HEK293 (cell line): ENCODE measurements around the gene DGUOK.

ENCODE experiments used
- MEIS1 ChIP-seq: sonication (generic); formaldehyde crosslinking; IDR thresholded peaks from 2 replicates; pipeline ENCODE4 v1.8.1; 2022; ENCODE audit warnings: missing genetic modification reagents, mild to moderate bottlenecking, borderline replicate concordance
- PATZ1 ChIP-seq: fragments of 450-650 bp; formaldehyde crosslinking; IDR thresholded peaks from 2 replicates; pipeline ENCODE4 v1.5.1; 2016; ENCODE audit warnings: missing biosample characterization, missing genetic modification characterization
- ZBTB7A ChIP-seq: fragments of 450-650 bp; formaldehyde crosslinking; IDR thresholded peaks from 2 replicates; pipeline ENCODE4 v1.5.1; 2016; ENCODE audit warnings: low read depth, missing biosample characterization, missing genetic modification characterization
- ZNF530 ChIP-seq: fragments of 450-650 bp; formaldehyde crosslinking; IDR thresholded peaks from 2 replicates; pipeline ENCODE4 v1.5.1; 2016; ENCODE audit warnings: low read depth, missing biosample characterization, missing genetic modification characterization

- no peak for TF ChIP-seq ZBTB7A (tag by site-specific recombination)
- no peak for TF ChIP-seq ZNF530 (tag by site-specific recombination)
- TF ChIP-seq MEIS1 (CRISPR knock-in tag) = no peak
- no peak for TF ChIP-seq PATZ1
Measured at GRCh38 chr2:73976803-73977202, 50.1 kb downstream of the DGUOK start.
